Muscle of back (tissue), 11 donors: ENCODE measurements around the gene TPCN1. TPM values are rescaled to one million over a fixed set of nuclear protein-coding genes. Genes with fewer than 3 reads are reported as not detected.

Experiments used
- DNase-seq, 3 donors: peaks; one replicate each; pipeline versions ENCODE4 v3.0.0 to v3.0.0-alpha.2; 2013
- polyA plus RNA-seq, 10 donors: library from polyadenylated mRNA; unstranded; fragments of 120-200 nt; gene quantifications; one replicate each; pipeline ENCODE4 v1.2.1, GENCODE V29; 2013; ENCODE audit not compliant: insufficient read length in 10 of 10

Gene TPCN1
- polyA plus RNA-seq, 10 donors = 20.7 to 55.2 (median 32.0) TPM

DNA sequence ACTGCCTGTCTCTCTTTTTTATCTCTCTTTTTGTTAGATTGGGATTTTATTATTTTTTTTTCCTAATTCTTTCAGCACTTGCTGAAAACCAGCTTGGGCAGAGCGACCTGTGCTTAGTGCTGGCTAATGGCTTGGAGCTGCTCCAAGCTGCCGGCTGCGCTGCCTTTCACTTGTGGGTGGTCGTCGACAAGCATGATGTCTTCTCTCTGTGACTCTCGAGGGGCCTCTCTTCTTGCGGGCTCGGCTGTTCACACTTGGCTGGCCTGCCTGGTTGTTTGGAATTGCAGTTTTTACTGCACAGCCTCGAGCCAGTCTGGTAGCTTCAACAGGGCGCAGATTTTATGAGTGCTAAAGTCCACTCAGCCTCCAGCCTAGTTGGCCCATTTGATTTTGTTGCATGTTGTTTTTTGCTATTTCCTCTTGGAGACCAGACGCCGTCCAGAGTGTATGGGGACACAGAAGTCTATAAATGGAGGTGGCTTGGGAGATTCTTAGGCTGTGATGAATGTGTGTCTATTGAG lies 18.6 kb downstream of the TPCN1 start:
- peak in 1 of 3 donors; percentile 78 for DNase-seq

DNA sequence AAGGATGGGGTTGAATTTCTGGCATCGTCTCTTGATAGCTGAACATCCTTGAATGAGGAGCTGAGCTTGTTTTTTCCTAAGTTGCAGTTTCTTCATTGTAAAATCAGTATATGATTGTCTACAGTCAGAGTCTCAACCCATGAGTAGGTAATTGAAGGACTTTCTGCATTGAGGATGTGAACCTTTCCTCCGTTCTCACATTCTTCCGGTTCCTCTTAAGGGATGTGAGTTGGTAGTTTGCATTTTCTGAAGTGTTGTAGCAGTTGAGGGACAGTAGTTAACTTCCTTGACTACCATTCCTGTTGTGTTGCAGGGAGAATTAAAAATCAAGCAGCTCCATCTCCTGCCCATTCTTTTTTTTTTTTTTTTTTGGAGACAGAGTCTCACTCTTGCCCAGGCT lies 19.1 kb downstream of the TPCN1 start:
- no peak for DNase-seq

DNA sequence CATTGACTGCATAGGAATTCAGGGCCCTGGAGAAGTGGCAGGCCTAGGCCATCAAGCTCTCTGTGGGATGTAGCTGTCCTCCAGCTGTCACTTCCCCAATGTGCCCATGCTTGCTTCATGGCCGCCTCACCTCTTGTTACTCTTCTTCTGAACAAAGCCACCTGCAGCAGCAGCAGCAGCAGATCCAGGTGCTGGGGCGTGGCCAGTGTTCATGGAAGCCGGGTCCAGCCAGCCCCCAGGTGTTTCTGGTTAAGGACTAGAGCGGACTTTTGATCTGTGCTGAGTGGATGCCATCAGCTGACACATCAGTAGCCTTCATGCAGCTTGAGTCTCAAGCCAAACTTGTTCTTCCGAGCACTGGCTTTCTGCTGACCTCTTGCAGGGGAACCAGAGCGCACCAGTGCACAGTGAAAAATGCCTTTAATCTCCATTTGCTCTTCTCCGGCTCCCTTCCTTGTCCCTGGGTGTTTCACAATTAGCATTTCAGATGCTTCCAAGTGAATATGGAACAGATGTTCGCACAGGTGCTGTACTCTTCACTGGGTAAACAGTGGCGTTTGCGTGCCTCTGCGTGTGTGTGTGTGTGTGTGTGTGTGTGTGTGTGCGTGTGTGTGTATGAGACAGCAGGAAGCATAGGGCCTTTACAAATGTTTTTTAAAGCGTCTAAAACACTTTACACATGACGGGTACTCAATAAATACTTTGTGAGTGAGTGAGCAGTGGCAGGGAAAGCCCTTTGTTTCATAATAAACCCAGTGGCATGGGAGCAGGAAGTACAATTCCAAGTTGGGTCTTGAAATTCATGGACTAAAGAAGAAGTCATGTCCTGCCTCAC lies 20.1 kb downstream of the TPCN1 start:
- DNase-seq = peak in 2 of 3 donors; percentile 63 to 87

DNA sequence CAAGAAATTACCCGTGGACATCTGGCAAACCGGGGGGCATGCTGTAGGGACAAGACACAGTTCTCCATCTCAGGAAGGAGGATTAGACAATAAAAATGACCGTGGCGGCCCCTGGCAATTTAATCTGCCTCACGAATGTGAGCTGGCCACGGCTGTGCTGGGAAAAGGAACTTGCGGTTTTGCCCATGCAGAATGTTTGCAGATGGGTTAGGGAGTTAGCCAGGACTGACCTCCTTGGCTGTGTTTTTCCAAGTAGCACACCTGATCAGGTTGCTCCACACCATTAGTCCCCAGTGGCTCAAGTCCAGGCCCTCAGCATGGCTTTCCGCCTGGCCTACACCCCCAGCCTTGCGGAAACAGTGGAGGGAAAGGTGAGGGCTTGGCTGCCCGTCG lies 20.8 kb downstream of the TPCN1 start:
- no peak for DNase-seq

DNA sequence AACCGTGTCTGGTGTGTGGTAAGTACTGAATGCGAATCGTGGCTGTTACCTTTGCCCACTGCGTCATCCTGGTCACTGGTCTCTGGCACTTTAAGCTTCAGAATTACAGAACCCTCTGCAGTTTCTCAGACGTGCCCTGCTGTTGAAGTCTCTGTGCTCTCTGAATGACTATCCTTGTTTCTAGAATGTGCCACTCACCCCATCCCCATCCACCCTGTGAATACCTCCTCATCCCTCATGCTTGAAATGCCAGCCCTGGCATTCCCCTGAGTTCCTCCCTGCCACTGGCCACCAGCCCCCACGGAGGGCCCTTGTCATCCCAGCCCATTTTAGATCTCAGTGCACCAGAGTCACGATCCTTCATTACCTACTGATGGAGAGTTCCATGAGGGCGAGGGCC lies 21.3 kb downstream of the TPCN1 start:
- DNase-seq = no peak

DNA sequence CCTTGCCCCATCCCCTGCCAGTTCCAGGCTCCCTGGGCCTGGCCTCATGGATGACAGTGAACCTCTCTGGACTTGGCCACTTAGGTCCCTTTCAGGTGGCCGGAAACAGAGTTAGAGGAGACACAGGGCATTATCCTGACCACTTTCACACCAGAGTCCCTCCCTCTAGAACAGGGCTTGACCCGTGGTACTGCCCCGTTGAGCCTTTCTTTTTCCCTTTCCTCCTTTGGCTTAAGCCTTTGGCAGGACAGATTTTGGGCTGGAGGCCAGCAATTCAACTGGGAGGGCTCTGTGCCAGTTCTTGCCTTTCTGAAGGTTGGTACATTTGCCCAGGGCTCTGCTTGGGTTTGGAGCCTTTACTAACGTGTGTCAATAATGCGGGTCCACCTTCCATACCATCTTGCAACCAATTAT lies 22.8 kb downstream of the TPCN1 start:
- peak in 1 of 3 donors; percentile 72 for DNase-seq

DNA sequence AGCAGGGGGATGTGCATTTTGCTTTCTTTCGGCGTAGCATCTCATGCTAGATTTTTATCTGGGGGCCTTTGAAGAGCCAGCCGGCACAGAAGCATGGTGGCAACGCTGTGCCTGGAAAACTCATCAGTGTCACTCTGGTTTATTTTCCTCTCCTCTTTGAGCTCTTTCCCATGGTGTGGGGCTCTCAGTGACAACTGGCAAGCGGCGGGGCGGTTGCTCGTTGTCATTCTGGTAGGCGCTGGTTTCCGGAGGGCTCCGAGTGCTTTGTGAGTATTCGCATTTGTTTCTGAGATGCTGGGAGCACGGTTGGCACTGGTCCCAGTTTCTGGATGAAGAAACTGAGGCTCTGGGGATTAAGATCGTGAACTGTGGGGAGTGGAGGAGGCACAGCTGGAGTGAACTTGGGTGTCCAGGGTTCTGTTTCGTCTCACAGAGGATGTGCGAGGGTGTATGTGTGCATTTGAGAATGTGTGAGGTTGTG lies 23.3 kb downstream of the TPCN1 start:
- peak in 1 of 3 donors; percentile 55 for DNase-seq

DNA sequence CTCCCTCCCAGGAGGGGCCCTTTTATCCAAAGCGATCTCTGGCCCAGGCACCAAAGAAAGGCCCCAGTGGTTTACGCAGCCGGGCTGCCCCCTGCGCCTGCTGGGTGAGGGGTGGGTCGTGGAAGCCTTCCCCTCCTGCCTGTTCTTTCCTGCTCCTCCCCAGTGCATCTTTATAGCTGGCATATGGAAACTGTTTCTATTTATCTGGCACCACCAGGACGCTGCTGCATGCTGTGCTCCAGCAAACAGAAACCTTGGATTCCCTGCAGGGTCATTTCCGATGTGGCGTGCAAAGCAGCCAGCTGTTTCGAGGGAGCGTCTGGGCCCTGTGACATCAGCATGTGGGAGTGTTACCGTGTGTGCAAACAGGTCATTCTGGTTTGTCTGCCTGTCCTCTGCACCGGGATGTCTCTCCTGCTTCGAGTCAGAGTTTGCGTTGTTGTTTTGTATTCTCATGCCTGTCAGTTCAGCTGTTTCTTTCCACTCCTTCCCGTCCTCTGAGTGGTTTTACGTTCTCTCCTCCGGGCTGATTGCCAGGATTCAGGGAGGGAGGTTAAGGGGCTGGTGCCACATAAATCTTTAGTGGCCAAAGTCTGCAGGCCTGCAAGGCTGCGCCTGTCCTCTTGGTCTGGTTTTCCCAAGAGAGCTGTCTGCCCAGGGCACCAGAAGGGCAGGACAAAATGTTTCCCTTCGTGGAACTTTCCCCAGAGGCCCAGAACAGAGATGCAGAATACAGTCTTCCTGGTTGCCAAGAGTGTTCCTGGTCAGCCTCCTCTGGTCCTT lies 24.6 kb downstream of the TPCN1 start:
- peak; percentile 75 to 93 (median 80) for DNase-seq

DNA sequence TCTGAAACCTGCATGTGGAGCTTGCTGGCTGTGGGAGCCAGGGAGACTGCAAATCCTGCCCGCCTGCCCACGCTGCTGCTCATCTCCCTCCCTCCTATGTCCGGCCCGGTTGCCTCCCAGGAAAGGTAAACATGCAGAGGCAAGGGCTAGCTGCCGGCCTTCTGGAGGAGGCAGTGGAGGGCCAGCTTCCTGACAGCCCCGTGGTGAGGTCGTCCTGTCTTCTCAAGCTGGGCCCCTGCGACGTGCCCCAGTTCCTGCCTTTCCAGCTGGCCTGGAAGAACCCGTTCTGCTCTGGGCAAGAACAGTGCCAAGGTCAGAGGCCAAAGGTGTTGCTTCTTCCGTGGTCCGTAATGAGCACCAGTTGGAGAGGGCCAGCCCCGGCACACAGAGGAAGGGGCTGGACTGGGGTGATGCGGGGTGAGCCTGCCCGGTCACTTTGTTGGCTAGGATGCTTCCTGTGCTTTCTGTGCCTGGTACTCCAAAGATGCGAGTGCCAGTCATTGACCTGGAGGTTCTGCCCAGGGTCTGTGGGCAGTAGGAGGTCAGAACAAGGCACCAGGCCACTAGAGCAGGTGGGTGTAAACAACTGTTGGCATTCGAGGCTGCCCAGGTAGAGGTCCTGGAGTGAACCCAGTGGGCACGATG lies 25.3 kb downstream of the TPCN1 start:
- no peak for DNase-seq

DNA sequence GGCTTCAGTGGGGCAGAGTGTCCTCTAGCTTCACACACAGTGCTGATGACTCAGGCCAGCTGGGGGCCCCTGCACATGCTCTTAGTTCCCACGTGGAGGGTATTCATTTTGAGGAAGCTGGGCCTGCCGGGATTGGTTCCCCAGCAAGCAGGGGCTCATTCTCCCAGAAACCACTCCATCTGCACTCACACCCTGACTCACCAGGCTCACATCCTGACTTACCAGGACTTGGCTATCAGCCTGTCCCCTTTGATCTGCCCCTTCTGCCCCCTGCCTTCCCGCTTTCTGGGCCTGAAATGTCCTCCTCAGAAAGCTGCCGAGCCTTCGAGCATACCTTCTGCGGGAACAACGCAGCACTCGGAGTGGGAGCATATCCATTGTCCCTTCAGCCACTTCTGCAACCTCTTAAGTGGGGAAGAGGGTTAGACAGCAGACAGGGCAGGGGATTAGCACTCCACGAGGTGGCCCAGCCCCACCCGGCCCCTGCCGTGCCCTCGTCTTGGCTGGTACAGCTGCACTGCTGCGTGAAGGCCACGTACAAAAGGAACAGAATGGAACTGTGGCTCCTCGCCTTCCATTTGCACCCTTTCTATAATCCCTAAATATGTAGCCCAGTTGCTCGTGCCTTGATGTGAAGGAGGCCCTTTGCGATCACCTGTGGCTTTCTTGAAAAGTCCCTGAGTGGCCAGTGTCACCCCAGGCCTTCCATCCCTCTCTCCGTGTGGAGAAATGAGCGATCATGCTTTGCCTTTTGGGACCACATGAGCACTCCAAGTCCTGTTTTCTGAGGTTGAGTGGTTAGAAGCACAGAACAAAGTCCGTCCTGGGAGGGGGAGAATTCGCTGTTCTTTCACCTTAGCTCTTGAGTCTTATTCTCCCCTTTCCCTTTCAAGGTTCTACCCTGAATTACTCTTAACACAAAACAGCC lies 26.1 kb downstream of the TPCN1 start:
- DNase-seq = no peak

DNA sequence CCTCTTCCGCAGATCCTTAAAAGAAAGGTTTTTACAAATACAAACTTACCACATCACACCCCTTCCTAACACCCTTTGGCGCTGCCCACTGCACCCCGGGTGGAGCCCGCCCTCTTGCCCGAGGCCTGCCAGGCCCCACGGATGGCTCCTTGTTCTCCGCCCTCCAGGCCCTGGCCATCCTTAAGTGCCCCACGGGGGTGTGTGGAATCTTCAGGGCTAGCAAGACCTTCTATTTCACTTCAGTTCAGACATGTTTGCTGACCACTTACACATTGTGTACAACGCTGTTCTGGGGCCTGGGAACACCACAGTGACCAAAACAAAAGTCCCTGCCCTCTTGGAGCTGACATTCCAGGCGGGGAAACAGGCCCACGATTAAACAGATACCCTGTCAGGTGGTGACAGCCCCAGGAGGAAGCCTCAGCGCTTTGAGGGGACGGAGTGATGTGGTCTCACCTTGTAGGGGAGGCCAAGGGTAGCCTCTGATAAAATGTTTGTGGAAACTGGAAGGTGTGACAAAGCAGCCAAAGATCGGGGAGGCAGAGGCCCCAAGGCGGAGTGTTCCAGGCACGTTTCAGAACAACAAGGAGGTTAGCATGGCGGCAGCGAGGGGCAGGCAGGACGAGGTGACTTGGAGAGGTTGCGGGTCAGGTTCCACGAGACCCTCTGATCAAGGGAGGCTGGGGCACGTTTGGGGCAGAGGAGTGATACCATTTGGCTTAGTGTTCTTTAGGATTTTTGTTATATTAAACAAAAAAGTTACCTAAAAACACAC lies 27.0 kb downstream of the TPCN1 start:
- DNase-seq = no peak

DNA sequence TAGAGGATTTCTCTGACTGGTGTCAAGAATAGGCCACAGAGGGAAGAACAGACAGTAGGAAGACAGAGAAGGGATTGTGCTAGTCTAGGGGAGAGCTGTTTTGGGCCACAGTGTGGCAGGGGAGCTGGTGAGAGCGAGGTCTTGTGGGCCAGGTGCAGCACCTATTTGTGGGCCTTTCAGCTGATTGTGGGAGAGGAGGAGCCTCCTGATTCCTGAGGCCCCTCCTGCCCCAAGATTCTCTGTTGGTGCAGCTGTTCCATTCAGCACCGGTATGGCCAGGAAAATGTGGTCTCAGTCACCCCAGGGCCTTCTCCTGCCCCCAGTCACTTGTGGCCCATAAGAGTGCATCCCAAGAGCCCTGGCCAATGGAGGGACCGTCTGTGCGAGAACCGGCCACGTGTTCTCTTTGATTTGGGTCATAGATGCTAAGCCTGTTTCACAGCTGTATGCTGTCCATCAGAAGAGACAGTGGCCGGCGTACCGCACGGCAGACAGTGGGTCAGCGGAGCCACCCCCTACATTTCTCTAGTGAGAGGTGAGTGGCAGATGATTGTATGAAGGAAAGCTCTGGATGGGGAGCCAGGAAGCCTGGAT lies 27.7 kb downstream of the TPCN1 start:
- no peak for DNase-seq

DNA sequence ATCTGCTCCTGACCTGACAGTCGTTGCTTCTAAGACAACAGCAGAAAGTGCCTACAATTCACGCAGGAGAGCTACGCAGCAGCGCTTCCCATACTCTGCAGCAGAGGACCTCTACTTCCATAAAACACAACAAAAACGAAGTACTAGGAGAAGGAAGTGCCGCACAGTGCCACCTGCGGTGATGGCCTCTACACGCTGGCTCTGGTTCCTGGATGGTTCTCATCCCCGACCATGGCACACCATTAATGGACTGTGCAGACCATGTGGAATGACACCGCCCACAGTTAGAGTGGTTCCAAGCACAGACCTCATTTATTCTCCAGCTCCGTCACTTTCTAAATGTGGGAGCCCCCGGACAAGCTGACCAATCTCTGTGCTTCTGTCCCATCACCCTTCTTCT lies 28.3 kb downstream of the TPCN1 start:
- DNase-seq = no peak

DNA sequence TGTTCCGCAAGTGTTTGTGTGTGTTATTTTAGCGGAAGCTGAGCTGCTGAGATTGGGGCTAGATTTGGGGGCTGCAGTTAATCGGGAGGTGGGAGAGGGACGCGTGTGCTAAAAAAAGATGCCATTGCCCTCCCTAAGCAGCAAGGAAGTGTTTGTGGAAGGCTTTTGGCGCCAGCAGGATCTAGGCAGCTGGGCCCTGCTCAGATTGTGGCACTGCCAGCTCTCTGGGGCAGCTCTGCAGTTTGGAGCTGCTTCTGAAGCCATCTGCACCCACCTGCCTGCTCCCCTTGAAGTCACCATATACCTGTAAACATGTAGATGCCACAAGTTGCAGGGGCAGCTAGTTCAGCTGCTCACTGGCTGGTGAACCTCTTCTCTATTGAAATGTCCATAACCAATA lies 28.8 kb downstream of the TPCN1 start:
- no peak for DNase-seq

DNA sequence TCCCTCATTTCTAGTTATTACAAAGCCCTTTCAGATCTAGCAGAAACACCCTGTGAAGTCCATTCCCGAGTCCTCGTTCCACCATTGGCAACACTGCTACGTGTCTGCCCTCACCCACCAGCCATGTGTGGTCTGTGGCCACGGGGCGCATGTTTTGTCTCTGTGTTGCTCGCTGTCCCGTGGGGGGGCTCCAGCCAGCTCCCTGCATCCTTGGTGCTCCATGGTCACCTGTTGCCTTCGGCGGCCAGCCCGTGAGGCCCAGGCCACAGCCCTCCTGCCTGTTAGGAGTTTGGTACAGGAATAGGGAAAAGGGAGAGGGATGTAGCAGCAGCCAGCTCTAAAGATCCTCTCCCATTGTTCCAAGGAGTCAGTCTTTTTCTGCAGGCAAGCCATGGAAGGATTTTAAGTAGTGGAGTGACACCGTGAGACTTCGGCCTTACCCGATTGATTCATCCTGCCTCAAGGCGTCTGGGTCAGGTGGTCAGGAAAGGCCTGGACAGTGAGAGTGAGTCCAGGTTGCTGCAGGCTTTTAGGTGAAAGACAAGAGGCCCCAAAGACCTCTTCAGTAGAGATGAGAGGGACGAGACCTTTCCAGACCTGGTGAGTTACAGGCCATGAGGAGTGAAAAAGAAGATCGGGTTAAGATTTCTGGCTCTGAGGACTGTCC lies 30.3 kb downstream of the TPCN1 start:
- DNase-seq = no peak

DNA sequence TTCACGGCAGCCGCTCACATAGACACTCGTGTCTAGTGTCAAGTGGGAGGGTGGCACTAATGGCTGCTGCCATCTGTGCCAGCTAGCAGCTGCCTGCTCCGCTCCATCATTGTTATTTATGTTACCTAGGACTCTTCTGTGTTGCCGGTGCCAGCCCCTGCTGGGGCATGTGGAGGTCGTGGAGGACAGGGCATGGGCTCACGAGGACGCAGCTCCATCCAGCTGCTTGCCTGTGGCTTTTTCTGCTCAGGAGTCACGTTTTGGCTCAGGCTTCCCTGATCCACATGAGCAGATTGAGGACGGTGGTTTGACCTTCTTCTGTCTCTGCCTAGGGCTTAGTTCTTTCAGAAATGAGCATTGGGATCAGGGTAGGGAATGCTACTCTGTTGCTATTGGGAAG lies 31.2 kb downstream of the TPCN1 start:
- DNase-seq = no peak

DNA sequence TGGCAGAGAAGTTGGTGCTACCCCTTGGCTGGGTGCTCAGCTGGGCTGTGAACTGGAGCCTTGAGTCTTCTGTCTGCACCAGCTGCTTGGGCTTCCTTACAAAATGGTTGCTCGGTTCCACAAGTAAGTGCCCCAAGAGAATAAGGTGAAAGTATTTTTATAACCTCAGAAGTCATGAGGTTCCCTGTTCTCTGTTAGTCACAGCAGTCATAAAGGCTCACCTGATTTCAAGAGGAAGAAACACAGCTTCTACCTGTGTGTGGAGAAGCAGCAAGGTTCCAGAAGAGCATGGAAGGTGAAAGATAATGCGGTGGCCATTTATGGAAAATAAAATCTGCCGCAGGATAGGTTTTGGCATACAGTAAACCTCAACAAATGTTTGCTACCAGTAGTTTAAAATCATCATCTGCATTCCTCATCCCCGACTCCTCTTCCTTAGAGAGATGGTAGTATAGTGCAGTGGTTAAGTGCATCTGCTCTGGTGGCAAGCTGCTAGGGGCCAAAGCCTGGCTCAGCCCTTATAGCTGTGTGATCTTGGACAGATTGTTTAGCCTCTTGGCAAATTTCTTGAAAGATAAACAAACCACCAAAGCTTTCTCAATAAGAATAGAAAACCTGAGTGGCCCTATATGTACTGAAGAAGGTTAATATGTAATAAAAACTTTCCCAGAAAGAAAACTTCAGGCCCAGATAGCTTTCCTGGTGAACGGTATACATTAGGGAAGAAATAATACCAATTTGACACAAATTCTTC lies 32.4 kb downstream of the TPCN1 start:
- no peak for DNase-seq

DNA sequence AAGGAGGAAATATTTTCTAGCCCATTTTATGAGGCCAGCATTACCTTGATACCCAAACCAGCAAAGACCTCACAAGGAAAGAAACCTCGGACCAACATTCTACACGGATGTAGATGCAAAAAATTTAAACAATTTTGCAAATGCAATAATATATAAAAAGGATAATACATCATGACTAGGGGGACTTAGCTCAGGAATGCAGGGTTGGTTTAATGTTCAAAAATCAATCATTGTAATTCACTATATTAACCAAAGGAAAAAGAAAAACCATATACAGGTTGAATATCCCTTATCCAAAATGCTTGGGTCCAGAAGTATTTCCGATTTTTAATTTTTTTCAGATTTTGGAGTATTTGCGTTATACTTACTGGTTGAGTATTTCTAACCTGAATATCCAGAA lies 33.0 kb downstream of the TPCN1 start:
- no peak for DNase-seq

DNA sequence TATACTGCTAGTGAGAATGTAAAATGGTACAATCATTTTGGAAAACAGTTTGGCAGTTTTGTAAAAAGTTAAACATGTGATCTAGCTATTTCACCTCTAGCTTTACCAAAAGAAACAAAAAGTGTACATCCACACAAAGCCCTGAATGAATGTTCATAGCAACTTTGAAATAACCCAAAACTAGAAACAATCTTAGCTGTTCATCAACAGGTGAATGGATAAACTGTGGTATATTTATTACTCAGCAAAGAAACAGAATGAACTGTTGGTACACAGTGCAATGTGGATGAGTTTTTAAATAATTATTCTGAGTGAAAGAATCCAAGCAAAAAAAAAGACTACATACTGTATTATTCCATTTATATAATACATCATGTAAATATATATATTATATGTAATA lies 36.3 kb downstream of the TPCN1 start:
- no peak for DNase-seq
